Measurements from ENCODE around the gene PRKCQ.

DNA sequence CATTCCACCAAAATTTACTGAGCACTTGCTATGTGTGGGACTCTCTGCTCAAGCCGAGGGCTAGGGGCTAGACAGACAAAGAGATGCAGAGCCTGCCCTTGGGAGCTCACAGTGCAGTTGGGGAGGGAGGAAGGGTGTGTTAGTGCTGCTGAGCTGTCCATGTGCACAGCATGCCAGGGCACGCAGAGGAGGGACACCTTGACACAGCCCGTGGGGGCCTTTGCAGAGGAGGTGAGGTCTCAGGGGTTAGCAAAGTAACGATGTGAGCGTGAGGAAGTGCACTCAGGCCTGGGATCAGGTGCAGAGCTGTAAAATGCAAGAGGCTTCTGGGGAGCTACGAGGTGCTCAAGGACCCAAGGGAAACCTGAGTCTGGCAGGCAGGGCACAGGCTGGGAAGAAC is 16.3 kb downstream of the PRKCQ start:
- TF ChIP-seq, protein P1, sequence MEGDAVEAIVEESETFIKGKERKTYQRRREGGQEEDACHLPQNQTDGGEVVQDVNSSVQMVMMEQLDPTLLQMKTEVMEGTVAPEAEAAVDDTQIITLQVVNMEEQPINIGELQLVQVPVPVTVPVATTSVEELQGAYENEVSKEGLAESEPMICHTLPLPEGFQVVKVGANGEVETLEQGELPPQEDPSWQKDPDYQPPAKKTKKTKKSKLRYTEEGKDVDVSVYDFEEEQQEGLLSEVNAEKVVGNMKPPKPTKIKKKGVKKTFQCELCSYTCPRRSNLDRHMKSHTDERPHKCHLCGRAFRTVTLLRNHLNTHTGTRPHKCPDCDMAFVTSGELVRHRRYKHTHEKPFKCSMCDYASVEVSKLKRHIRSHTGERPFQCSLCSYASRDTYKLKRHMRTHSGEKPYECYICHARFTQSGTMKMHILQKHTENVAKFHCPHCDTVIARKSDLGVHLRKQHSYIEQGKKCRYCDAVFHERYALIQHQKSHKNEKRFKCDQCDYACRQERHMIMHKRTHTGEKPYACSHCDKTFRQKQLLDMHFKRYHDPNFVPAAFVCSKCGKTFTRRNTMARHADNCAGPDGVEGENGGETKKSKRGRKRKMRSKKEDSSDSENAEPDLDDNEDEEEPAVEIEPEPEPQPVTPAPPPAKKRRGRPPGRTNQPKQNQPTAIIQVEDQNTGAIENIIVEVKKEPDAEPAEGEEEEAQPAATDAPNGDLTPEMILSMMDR (IDR thresholded peaks at IDR 0.05; ENCODE audit: low read length), result no peak
- no peak for TF ChIP-seq EZH2 (optimal IDR thresholded peaks at IDR 0.05; ENCODE audit: low read depth, low read length)

All from MM.1S (cell line).